SH-SY5Y (cell line): ENCODE measurements around the gene TUBB4B.

Source experiments
- GATA2 ChIP-seq: IDR thresholded peaks from 2 replicates; pipeline ENCODE4 v1.6.1; 2011; ENCODE audit warnings: mild to moderate bottlenecking, low read depth, low read length
- GATA3 ChIP-seq: IDR thresholded peaks from 2 replicates; pipeline ENCODE4 v1.6.1; 2011; ENCODE audit warnings: low read depth, mild to moderate bottlenecking, low read length, moderate library complexity

DNA sequence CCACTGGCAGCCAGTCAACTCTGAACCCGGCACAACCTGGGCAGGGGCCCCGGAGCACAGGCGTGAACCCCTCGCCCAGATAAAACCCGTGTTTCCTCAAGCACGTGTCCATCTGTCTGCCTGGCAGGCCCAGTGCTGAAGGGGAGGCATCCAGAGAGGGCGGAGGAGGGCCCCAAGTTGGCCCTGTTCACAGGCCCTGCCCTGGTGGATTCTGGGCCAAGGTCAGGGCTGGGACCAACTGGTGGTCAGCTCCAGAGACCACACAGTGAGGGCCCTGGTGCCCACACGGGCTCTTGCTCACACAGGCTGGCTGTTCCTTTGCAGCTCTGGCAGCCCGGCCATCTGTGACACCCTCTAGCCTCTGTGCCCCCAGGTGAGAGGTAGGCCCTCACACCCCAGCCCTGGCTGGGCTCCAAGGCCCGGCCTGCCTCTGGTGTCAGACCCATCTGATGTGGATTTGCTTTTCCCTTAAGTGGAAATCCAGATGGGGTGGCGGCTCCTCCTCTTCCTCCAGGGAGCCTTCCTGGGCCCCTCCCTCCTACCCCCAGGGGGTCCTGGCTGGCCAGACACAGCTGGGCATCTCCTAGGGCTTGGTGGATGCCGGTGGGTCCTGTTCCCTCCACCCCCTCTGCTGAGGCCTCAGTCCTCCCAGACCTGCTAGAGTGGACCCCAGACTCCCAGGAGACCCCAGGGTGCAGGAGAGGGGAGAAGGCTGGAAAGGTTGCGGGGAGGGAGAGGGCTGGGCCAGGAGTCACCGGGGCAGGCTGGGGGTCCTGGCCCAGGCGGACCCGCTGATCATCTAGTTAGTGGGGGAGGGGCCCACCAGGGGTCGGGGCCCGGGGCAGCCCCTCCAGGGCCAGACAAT is 9.5 kb downstream of the TUBB4B start:
- TF ChIP-seq GATA2 (no peak), GATA3 (no peak)
